T-cell (primary cell): ENCODE results near the gene CCDC6. TPM values are rescaled to one million over a fixed set of nuclear protein-coding genes. Genes with fewer than 3 reads are reported as not detected.

ENCODE experiments used
- ATAC-seq, 4 experiments: fragments of 200-7000 bp in 3 of 4; fragments of 150-1000 bp in 1 of 4; cut with Tn5 transposase; replicated peaks in 1 of 4; 1 replicate in 3 of 4; 2 replicates in 1 of 4; pipeline ENCODE4 v1.10.0; 2021; ENCODE audit warnings: moderate library complexity in 3 of 4, mild to moderate bottlenecking in 2 of 4, moderate number of reproducible peaks in 1 of 4
- CTCF ChIA-PET, 2 donors: fragments of 300-600 bp; sonication (Branson Sonifier 250); formaldehyde crosslinking; loops; one replicate each; lab custom pipeline; 2022; ENCODE audit warnings: antibody characterized with exemption in 2 of 2; lab: Charles Lee
- POLR2A ChIA-PET, 2 donors: fragments of 300-600 bp; sonication (Branson Sonifier 250); formaldehyde crosslinking; loops; one replicate each; lab custom pipeline; 2022; ENCODE audit warnings: antibody characterized with exemption in 2 of 2; lab: Charles Lee
- DNase-seq, 35 experiments: peaks; one replicate each; pipeline versions ENCODE4 v3.0.0 to v3.0.0-alpha.2; 2013 to 2023
- H3K27ac ChIP-seq: one replicate; pipeline ENCODE4 v1.5.1; 2013; ENCODE audit warnings: low read length
- H3K27me3 ChIP-seq, 2 experiments: replicated peaks in 1 of 2; 1 replicate in 1 of 2; 2 replicates in 1 of 2; pipeline versions ENCODE4 v1.6.1 to v1.7.0; 2013; ENCODE audit warnings: low read length in 1 of 2, mixed read lengths in 1 of 2; ENCODE audit not compliant: control insufficient read depth in 2 of 2, insufficient read depth in 2 of 2; ENCODE audit errors: extremely low read depth in 1 of 2
- H3K36me3 ChIP-seq, 2 donors: 1 replicate in 1 of 2; 2 replicates in 1 of 2; pipeline versions ENCODE4 v1.6.1 to v1.7.0; 2013; ENCODE audit warnings: low read length in 1 of 2; ENCODE audit not compliant: control insufficient read depth in 2 of 2, insufficient read depth in 1 of 2; ENCODE audit errors: extremely low read depth in 1 of 2
- H3K4me1 ChIP-seq, 2 experiments: 1 replicate in 1 of 2; 2 replicates in 1 of 2; pipeline versions ENCODE4 v1.6.1 to v1.7.0; 2013; ENCODE audit warnings: low read length in 2 of 2, mixed read lengths in 1 of 2; ENCODE audit not compliant: insufficient read depth in 2 of 2, control insufficient read depth in 1 of 2; ENCODE audit errors: extremely low read depth in 1 of 2
- H3K4me3 ChIP-seq, 2 donors: 1 replicate in 1 of 2; 2 replicates in 1 of 2; pipeline versions ENCODE4 v1.5.1 to v1.7.0; 2013; ENCODE audit warnings: mild to moderate bottlenecking in 2 of 2, low read length in 1 of 2, moderate library complexity in 1 of 2; ENCODE audit not compliant: control insufficient read depth in 1 of 2; ENCODE audit errors: extremely low read depth in 1 of 2
- H3K9me3 ChIP-seq: 2 replicates; pipeline ENCODE4 v1.7.0; 2013
- H3K27ac Mint-ChIP-seq, 2 donors: one replicate each; pipeline ENCODE4 v1.8.0; 2020 to 2021; ENCODE audit warnings: mild to moderate bottlenecking in 2 of 2, mixed read lengths in 2 of 2
- H3K27me3 Mint-ChIP-seq, 2 donors: one replicate each; pipeline ENCODE4 v1.8.0; 2021 to 2022; ENCODE audit warnings: mixed read lengths in 2 of 2
- H3K36me3 Mint-ChIP-seq: one replicate; pipeline ENCODE4 v1.8.0; 2021; ENCODE audit warnings: mixed read lengths
- H3K4me1 Mint-ChIP-seq, 3 donors: one replicate each; pipeline ENCODE4 v1.8.0; 2020 to 2022; ENCODE audit warnings: mixed read lengths in 3 of 3, mild to moderate bottlenecking in 1 of 3
- H3K4me3 Mint-ChIP-seq, 3 donors: one replicate each; pipeline ENCODE4 v1.8.0; 2020 to 2022; ENCODE audit warnings: mild to moderate bottlenecking in 3 of 3, mixed read lengths in 3 of 3, moderate library complexity in 3 of 3
- H3K9me3 Mint-ChIP-seq, 3 donors: one replicate each; pipeline ENCODE4 v1.8.0; 2020 to 2022; ENCODE audit warnings: mixed read lengths in 3 of 3
- WGBS: methylation state at CpG from one replicate; pipeline ENCODE4 v1.1.5; 2013; ENCODE audit warnings: missing lambda C conversion rate; ENCODE audit not compliant: insufficient coverage; 5-methylcytosine and 5-hydroxymethylcytosine counted together
- total RNA-seq, 35 experiments: library from RNA in 6 of 35; stranded (reverse) in 6 of 35; fragments of 120-200 nt in 1 of 35; gene quantifications; one replicate each; pipeline versions ENCODE4 v1.2.1 to v1.2.4 and lab custom pipeline; 2013 to 2026

The CCDC6 gene
- total RNA-seq, 5 donors from 2014 or later (not counting 1 experiment from before 2014, with no cell fraction given) = 16.5 to 26.1 (median 20.1) TPM

DNA sequence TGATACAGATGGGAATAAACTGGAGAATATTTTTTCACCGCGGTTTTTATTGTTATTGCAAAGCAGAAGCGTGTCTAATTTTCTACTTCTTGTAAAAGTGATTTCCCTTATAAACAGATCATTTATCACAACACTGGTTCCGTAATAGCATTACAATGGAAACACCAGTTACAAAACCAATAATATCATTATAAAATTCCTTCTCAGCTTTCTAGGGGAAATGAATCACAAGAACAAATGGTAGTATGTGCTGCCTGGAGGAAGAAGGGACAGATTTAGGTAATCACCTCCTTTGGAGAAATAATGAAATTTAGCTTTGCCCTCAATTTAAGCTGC is 2.4 kb upstream of the CCDC6 start:
- Histone ChIP-seq H3K4me1 (peaks cover 25 to 31% of the 10 kb centered on the region in 2 experiments), H3K9me3 (no peaks in the 10 kb centered on the region), H3K36me3 (no peaks in the 10 kb centered on the region), H3K27ac (peak overlapping the region; percentile 92), H3K27me3 (no peaks in the 10 kb centered on the region), H3K4me3 (peak overlapping the region; percentile 58 to 69)
- Mint-ChIP-seq H3K4me1 (peaks cover 40 to 47% (median 43%) of the 10 kb centered on the region in 3 donors), H3K9me3 (peaks cover 1 to 2% (median 2%) of the 10 kb centered on the region in 3 donors), H3K4me3 (peak overlapping the region; percentile 95 to 97 (median 95)), H3K27me3 (peaks cover 1% of the 10 kb centered on the region in 2 donors), H3K27ac (peak overlapping the region; percentile 90 to 98), H3K36me3 (peaks cover 1% of the 10 kb centered on the region)
- CTCF ChIA-PET = interaction anchor here (0.5 to 4.0 kb wide), 8 partner anchors 36 to 1640 kb away, joined by 3 to 30 read pairs (median 4); partner anchors contain the start of gene CISD1 (in 1 of the 2)
- POLR2A ChIA-PET = no interaction called here
- no CpG with 5 or more reads among the region's 4 CpGs for WGBS
- DNase-seq (no peak), ATAC-seq (no peak)

- Histone ChIP-seq H3K9me3 (no peaks in the 10 kb centered on the region), H3K27me3 (no peaks in the 10 kb centered on the region), H3K27ac (peak overlapping the region; percentile 92), H3K4me3 (peak overlapping the region; percentile 58 to 69), H3K36me3 (peaks cover 0 to 6% of the 10 kb centered on the region in 2 donors), H3K4me1 (peaks cover 27 to 31% of the 10 kb centered on the region in 2 experiments)
- ChIA-PET POLR2A (interaction anchor here in 1 of 2 donors (0.6 to 0.7 kb wide), 2 partner anchors 39 to 801 kb away, joined by 4 to 6 read pairs; no protein-coding TSS in a partner anchor), CTCF (interaction anchor here (0.5 to 4.0 kb wide), 12 partner anchors 35 to 1639 kb away, joined by 3 to 30 read pairs (median 4); partner anchors contain the start of gene CISD1 (in 1 of the 2))
- Mint-ChIP-seq H3K36me3 (peaks cover under 1% of the 10 kb centered on the region), H3K4me3 (peak overlapping the region; percentile 95 to 97 (median 95)), H3K4me1 (peaks cover 45 to 51% (median 49%) of the 10 kb centered on the region in 3 donors), H3K9me3 (no peaks in the 10 kb centered on the region), H3K27me3 (no peaks in the 10 kb centered on the region), H3K27ac (peak overlapping the region; percentile 90 to 98)
- no peak for ATAC-seq
- 0% methylated on average over 1 of the region's 9 CpGs for WGBS
- peak in 24 of 35 experiments; percentile 5 to 55 (median 30) for DNase-seq
Measured at GRCh38 chr10:59907918-59908807, 1.8 kb upstream of the CCDC6 start.

DNA sequence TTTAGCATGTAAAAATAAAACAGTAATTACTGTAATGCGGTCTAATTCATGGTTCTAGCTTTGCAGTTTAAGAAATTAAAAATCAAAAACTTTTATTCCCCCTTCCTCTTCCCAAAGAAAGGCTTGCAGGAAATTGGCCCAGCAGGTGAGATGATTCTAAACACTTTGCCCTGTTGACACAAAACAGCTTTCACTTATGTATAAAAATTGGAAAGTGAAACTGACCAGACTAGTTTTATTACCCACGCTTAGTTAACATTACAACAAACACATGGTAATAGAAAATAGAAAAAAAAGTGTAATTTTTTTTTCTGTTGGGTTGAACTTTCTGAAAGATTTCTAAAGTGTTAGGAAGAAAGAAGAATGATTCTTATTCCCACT is 1.2 kb upstream of the CCDC6 start:
- Histone ChIP-seq H3K4me3 (peak overlapping the region; percentile 69 to 72), H3K36me3 (peaks cover 0 to 6% of the 10 kb centered on the region in 2 donors), H3K27me3 (no peaks in the 10 kb centered on the region), H3K27ac (peak overlapping the region; percentile 92), H3K4me1 (peaks cover 27 to 31% of the 10 kb centered on the region in 2 experiments), H3K9me3 (no peaks in the 10 kb centered on the region)
- peaks cover 52 to 57% (median 55%) of the 10 kb centered on the region in 3 donors for H3K4me1 Mint-ChIP-seq
- CTCF ChIA-PET = interaction anchor here (0.7 to 4.0 kb wide), 8 partner anchors 35 to 1639 kb away, joined by 3 to 30 read pairs (median 4); partner anchors contain the start of gene CISD1 (in 1 of the 2)
- peaks cover 7% of the 10 kb centered on the region for H3K36me3 Mint-ChIP-seq
- no peaks in the 10 kb centered on the region for H3K9me3 Mint-ChIP-seq
- H3K27ac Mint-ChIP-seq = peak overlapping the region; percentile 90 to 98
- peak overlapping the region; percentile 95 to 97 (median 95) for H3K4me3 Mint-ChIP-seq
- no CpG with 5 or more reads among the region's 2 CpGs for WGBS
- POLR2A ChIA-PET = interaction anchor here in 1 of 2 donors (0.6 to 0.7 kb wide), 3 partner anchors 38 to 800 kb away, joined by 4 to 6 read pairs (median 5); no protein-coding TSS in a partner anchor
- DNase-seq (peak in 1 of 35 experiments; percentile 25), ATAC-seq (no peak)
- H3K27me3 Mint-ChIP-seq = no peaks in the 10 kb centered on the region

GRCh38 chr10:59905731-59906416 is 482 bp downstream of the CCDC6 start:
- no peak for ATAC-seq
- peak overlapping the region; percentile 95 to 97 (median 95) for H3K4me3 Mint-ChIP-seq
- peak overlapping the region; percentile 72 to 97 for H3K4me3 ChIP-seq
- DNase-seq = peak in 3 of 35 experiments; percentile 6 to 14 (median 10)
- H3K36me3 ChIP-seq = peaks cover 0 to 6% of the 10 kb centered on the region in 2 donors
- no peaks in the 10 kb centered on the region for H3K27me3 Mint-ChIP-seq
- H3K9me3 Mint-ChIP-seq = no peaks in the 10 kb centered on the region
- no peaks in the 10 kb centered on the region for H3K9me3 ChIP-seq
- peaks cover 65 to 70% (median 67%) of the 10 kb centered on the region in 3 donors for H3K4me1 Mint-ChIP-seq
- WGBS = under 1% methylated on average over 44 of the region's 56 CpGs
- H3K27ac Mint-ChIP-seq = peak overlapping the region in 1 of 2 donors; percentile 87
- POLR2A ChIA-PET = interaction anchor here in 1 of 2 donors (1.2 kb wide), 1 partner anchor 33 kb away, joined by 5 read pairs; no protein-coding TSS in a partner anchor
- H3K36me3 Mint-ChIP-seq = peaks cover 10% of the 10 kb centered on the region
- CTCF ChIA-PET = interaction anchor here (0.7 to 4.0 kb wide), 18 partner anchors 9 to 280 kb away, joined by 3 to 30 read pairs (median 4); no protein-coding TSS in a partner anchor
- H3K4me1 ChIP-seq = peaks cover 27 to 31% of the 10 kb centered on the region in 2 experiments
- H3K27me3 ChIP-seq = no peaks in the 10 kb centered on the region
- no peak overlapping the region for H3K27ac ChIP-seq

DNA sequence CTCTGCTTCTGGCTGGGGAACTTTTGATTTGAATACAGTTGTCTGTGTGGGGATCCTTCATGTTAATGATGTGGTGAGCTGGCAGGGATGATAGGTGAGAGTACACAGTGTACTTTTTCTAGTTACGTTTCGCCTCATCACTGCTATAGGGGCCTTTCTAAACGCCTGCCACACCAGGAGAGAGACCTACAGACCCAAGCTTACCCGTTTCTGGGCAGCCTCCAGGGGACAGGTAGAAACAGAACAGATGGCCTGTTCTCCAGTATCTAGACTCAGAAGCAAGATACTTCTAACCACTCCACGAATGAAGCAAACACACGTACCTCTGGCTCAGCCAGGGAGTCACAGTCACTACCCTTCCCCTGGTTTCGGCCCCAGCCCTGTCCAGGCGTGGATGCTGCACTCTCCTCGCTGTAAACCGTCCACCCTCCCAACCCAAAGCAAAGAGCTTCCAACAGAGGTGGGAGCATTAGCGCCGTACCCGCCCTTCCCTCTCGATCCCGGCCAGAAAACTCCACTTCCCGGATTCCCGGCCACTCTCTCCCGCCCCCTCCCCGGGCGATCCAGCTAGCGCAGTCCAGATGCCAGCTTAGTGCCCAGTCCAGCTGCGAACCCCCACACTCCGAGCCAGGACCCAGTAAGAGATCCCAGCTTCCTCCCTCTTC is 1.2 kb downstream of the CCDC6 start:
- peak overlapping the region; percentile 95 to 97 (median 95) for H3K4me3 Mint-ChIP-seq
- H3K4me1 ChIP-seq = peaks cover 30 to 38% of the 10 kb centered on the region in 2 experiments
- H3K9me3 Mint-ChIP-seq = no peaks in the 10 kb centered on the region
- ChIA-PET POLR2A (no interaction called here), CTCF (interaction anchor here (0.7 to 4.0 kb wide), 4 partner anchors 17 to 135 kb away, joined by 3 to 30 read pairs (median 6); no protein-coding TSS in a partner anchor)
- H3K27ac ChIP-seq = peak overlapping the region; percentile 19
- under 1% methylated on average over 23 of the region's 23 CpGs for WGBS
- H3K27me3 ChIP-seq = no peaks in the 10 kb centered on the region
- H3K27me3 Mint-ChIP-seq = no peaks in the 10 kb centered on the region
- peaks cover 0 to 6% of the 10 kb centered on the region in 2 donors for H3K36me3 ChIP-seq
- DNase-seq (peak in 8 of 35 experiments; percentile 4 to 54 (median 18)), ATAC-seq (no peak)
- no peaks in the 10 kb centered on the region for H3K9me3 ChIP-seq
- H3K27ac Mint-ChIP-seq = peak overlapping the region; percentile 80 to 87
- peaks cover 10% of the 10 kb centered on the region for H3K36me3 Mint-ChIP-seq
- H3K4me1 Mint-ChIP-seq = peaks cover 72 to 75% (median 74%) of the 10 kb centered on the region in 3 donors
- H3K4me3 ChIP-seq = peak overlapping the region; percentile 72 to 97
